Heart right ventricle (tissue), 16 donors: Measurements from ENCODE around the gene NBDY. TPM values are rescaled to one million over a fixed set of nuclear protein-coding genes. Genes with fewer than 3 reads are reported as not detected.

Experiments
- ATAC-seq, 8 donors: fragments of 200-7000 bp; cut with Tn5 transposase; one replicate each; pipeline ENCODE4 v1.9.1; 2020; ENCODE audit warnings: mild to moderate bottlenecking in 8 of 8, moderate library complexity in 8 of 8, moderate number of reproducible peaks in 1 of 8
- DNase-seq, 2 donors: peaks; one replicate each; pipeline ENCODE4 v3.0.0-alpha.2; 2020
- H3K27ac ChIP-seq, 10 donors: fragments of 200-600 bp; sonication (generic) in 2 of 10; one replicate each; pipeline versions ENCODE4 v1.5.0 to v1.8.0; 2020 to 2022; ENCODE audit warnings: mild to moderate bottlenecking in 3 of 10
- H3K27me3 ChIP-seq, 7 donors: fragments of 200-600 bp; one replicate each; pipeline ENCODE4 v1.8.0; 2021 to 2022; ENCODE audit warnings: mild to moderate bottlenecking in 2 of 7
- H3K36me3 ChIP-seq, 9 donors: fragments of 200-600 bp; sonication (generic) in 1 of 9; one replicate each; pipeline versions ENCODE4 v1.5.0 to v1.8.0; 2020 to 2022; ENCODE audit warnings: mild to moderate bottlenecking in 2 of 9
- H3K4me1 ChIP-seq, 9 donors: fragments of 200-600 bp; sonication (generic) in 1 of 9; one replicate each; pipeline versions ENCODE4 v1.5.0 to v1.8.0; 2020 to 2022; ENCODE audit warnings: mild to moderate bottlenecking in 4 of 9
- H3K4me3 ChIP-seq, 10 donors: fragments of 200-600 bp; sonication (generic) in 2 of 10; one replicate each; pipeline versions ENCODE4 v1.5.0 to v1.8.0; 2020 to 2022; ENCODE audit warnings: mild to moderate bottlenecking in 7 of 10, moderate library complexity in 2 of 10
- H3K9me3 ChIP-seq, 11 donors: fragments of 200-600 bp in 10 of 11; sonication (generic) in 2 of 11; one replicate each; pipeline versions ENCODE4 v1.5.0 to v1.8.0; 2013 to 2022; ENCODE audit warnings: mild to moderate bottlenecking in 2 of 11, control low read depth in 1 of 11, moderate library complexity in 1 of 11
- WGBS, 2 donors: extraction: QIAGEN DNeasy Blood & Tissue Kit; methylation state at CpG; one replicate each; pipeline ENCODE4 v1.1.7; 2013; ENCODE audit warnings: inconsistent platforms in 1 of 2; 5-methylcytosine and 5-hydroxymethylcytosine counted together
- intact Hi-C, 10 donors: fragments of 100-400 bp; cut with DNase I; formaldehyde crosslinking; loops; one replicate each; pipeline versions ENCODE4 v1.11.1 to v1.14.2; 2022
- polyA plus RNA-seq, 2 donors: library from polyadenylated mRNA; stranded (reverse); fragments of 200-250 nt; gene quantifications; one replicate each; pipeline ENCODE4 v1.2.3, GENCODE V29; 2013
- total RNA-seq, 10 donors: library from RNA; stranded (reverse); fragmentation: NEBNext Ultra II Directional in 3 of 10; extraction: Animal tissue kit (Norgen Biotek cat#: 25700) in 3 of 10; gene quantifications; one replicate each; pipeline versions ENCODE4 v1.2.1 to v1.2.4, GENCODE V29; 2021 to 2023
- TF ChIP-seq, protein P1 (sequence below), 9 donors: fragments of 200-600 bp; sonication (generic) in 2 of 9; IDR thresholded peaks; one replicate each; pipeline versions ENCODE4 v1.5.0 to v1.8.0; 2021 to 2022; ENCODE audit warnings: antibody characterized with exemption in 9 of 9, mild to moderate bottlenecking in 5 of 9, moderate library complexity in 1 of 9
- donor health status: Arrhythmogenic right ventricular cardiomyopathy.
- donor health status: ischemic (EF 13 %, LVEDD 7.1; RV severe dilation, severe dysfunction).
- donor health status: healthy with polysubstance abuse.
- donor health status: DM: no; HTN: yes; CAD: no.
- donor health status: DM: no; HTN: no; CAD: no.
- donor health status: ischemic (EF 25% LVEDD 6.9; RV normal size, moderate dysfunction).
- donor health status: ischemic (EF 25% LVEDD 5.7; RV mildly dilated, moderate dysfunction).
- donor health status: healthy.
- donor health status: DM: yes; HTN: yes; CAD: no.
- donor health status: Ischemic cardiomyopathy.
- donor health status: ischemic (EF 35%, LVEDD 5.7; RV mildly dilated, moderate dysfunction).
- donor health status: nonischemic (EF 11% LVEDD 7.7; RV severe dilation, severe dysfunction).
- donor health status: DM: yes; HTN: yes; CAD: no.
- donor health status: PGD.
- donor health status: ischemic (EF 29% LVEDD 5.4; RV normal size, mild dysfunction).
- donor health status: nonischemic (EF 23%, LVEDD 6.1; RV moderate dilation, normal function).

The NBDY gene
- total and polyA plus RNA-seq, 12 donors, result 11.4 to 36.7 (median 25.7) TPM

GRCh38 chrX:56792270-56793111, 63.4 kb downstream of the NBDY start:
- intact Hi-C loops, result no loop called here
- TF ChIP-seq, protein P1, sequence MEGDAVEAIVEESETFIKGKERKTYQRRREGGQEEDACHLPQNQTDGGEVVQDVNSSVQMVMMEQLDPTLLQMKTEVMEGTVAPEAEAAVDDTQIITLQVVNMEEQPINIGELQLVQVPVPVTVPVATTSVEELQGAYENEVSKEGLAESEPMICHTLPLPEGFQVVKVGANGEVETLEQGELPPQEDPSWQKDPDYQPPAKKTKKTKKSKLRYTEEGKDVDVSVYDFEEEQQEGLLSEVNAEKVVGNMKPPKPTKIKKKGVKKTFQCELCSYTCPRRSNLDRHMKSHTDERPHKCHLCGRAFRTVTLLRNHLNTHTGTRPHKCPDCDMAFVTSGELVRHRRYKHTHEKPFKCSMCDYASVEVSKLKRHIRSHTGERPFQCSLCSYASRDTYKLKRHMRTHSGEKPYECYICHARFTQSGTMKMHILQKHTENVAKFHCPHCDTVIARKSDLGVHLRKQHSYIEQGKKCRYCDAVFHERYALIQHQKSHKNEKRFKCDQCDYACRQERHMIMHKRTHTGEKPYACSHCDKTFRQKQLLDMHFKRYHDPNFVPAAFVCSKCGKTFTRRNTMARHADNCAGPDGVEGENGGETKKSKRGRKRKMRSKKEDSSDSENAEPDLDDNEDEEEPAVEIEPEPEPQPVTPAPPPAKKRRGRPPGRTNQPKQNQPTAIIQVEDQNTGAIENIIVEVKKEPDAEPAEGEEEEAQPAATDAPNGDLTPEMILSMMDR (IDR thresholded peaks at IDR 0.05), result no peak
- H3K4me3 ChIP-seq, result no peak overlapping the region
- WGBS, 2 donors, result 83 to 87% methylated on average over 8 of the region's 8 CpGs
- no peaks in the 10 kb centered on the region for H3K9me3 ChIP-seq
- peaks cover 0 to 26% (median 0%) of the 10 kb centered on the region in 9 donors for H3K4me1 ChIP-seq
- peaks cover 0 to 8% (median 0%) of the 10 kb centered on the region in 9 donors for H3K36me3 ChIP-seq
- H3K27ac ChIP-seq, result no peak overlapping the region
- H3K27me3 ChIP-seq, result peaks cover 0 to 10% (median 0%) of the 10 kb centered on the region in 7 donors
- DNase-seq, result no peak
- ATAC-seq, result no peak

GRCh38 chrX:56793112-56793430, 64.0 kb downstream of the NBDY start:
- Histone ChIP-seq H3K4me1 (peaks cover 0 to 27% (median 0%) of the 10 kb centered on the region in 9 donors), H3K9me3 (no peaks in the 10 kb centered on the region), H3K4me3 (no peak overlapping the region), H3K27me3 (peaks cover 0 to 16% (median 0%) of the 10 kb centered on the region in 7 donors), H3K27ac (no peak overlapping the region), H3K36me3 (peaks cover 0 to 5% (median 0%) of the 10 kb centered on the region in 9 donors)
- DNase-seq, result no peak
- ATAC-seq, result no peak
- intact Hi-C loops, result no loop called here
- 100% methylated on average over 1 of the region's 1 CpG for WGBS, 2 donors
- TF ChIP-seq, protein P1 (IDR thresholded peaks at IDR 0.05), result no peak

GRCh38 chrX:56793521-56794320, 64.7 kb downstream of the NBDY start:
- Histone ChIP-seq H3K27me3 (peaks cover 0 to 21% (median 0%) of the 10 kb centered on the region in 7 donors), H3K9me3 (no peaks in the 10 kb centered on the region), H3K36me3 (peaks cover 0 to 5% (median 0%) of the 10 kb centered on the region in 9 donors), H3K27ac (no peak overlapping the region), H3K4me1 (peaks cover 0 to 20% (median 4%) of the 10 kb centered on the region in 9 donors), H3K4me3 (no peak overlapping the region)
- intact Hi-C loops, result no loop called here
- DNase-seq, result no peak
- ATAC-seq, result peak in 1 of 8 donors; percentile 49
- 95% methylated on average over 13 to 15 of the region's 15 CpGs for WGBS, 2 donors
- TF ChIP-seq, protein P1 (IDR thresholded peaks at IDR 0.05), result no peak

DNA sequence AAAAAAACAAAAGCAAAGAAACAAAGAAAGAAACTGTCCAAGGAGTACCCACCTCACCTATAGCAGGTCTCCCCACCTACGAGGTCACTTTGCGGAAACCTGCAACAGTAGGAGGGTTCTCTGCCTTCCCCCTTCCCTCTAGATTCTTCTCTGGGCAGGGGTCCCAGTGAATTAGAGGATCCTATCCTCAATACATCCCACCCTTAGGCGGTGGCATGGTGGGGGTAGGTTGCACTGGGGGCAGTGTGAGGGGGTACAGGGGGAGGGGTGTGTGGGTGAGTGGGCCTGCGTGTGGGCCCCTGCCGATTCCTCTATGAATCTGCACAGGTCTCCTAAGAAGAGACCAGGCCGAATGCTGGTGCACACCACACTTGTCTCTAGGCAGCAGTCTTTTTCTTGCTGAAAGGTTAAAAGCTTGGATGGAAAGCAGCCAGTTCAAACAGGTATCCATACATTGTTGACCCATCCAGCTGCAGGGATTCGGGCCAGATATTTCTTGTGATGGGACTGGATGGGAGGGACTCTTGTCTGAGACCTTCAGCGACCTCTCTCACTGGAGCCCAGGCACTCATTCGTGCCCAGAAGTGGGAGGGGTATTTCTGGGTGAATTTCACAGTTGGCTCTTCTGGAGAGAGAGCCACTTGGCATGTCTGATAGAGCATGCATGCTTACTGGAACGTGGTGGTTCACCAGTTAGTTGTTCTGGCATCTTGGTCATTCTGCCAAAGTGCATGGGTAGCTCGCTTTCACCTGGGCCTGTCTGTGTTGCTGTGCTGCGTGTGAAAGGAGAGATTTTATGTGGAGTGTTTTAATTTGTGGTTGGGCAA, 65.6 kb downstream of the NBDY start:
- H3K27me3 ChIP-seq, result peaks cover 0 to 21% (median 0%) of the 10 kb centered on the region in 7 donors
- no peak overlapping the region for H3K4me3 ChIP-seq
- WGBS, 2 donors, result 71 to 78% methylated on average over 12 of the region's 12 CpGs
- peaks cover 0 to 15% (median 4%) of the 10 kb centered on the region in 9 donors for H3K4me1 ChIP-seq
- TF ChIP-seq, protein P1 (IDR thresholded peaks at IDR 0.05), result no peak
- no peak overlapping the region for H3K27ac ChIP-seq
- ATAC-seq (no peak), DNase-seq (no peak)
- no peaks in the 10 kb centered on the region for H3K9me3 ChIP-seq
- intact Hi-C loops, result no loop called here
- H3K36me3 ChIP-seq, result peaks cover 0 to 5% (median 0%) of the 10 kb centered on the region in 9 donors
